OCI-LY3 (cell line): ENCODE measurements around the gene MED29.

Source experiments
- H2AFZ ChIP-seq: fragments of 200-600, 300-600 bp; shearing (Covaris generic); 2 replicates; pipeline ENCODE4 v1.6.0; 2014; ENCODE audit warnings: antibody characterized with exemption, low read depth, low read length
- H3K27ac ChIP-seq: fragments of 200-600, 300-600 bp; sonication (generic); 2 replicates; pipeline ENCODE4 v1.5.1; 2014; ENCODE audit warnings: mild to moderate bottlenecking, low read length, moderate library complexity, mixed read lengths
- H3K27me3 ChIP-seq: fragments of 200-600, 300-600 bp; sonication (generic); 2 replicates; pipeline ENCODE4 v1.6.1; 2014; ENCODE audit warnings: low read depth, low read length, mixed read lengths
- H3K36me3 ChIP-seq: fragments of 200-600, 300-600 bp; sonication (generic); replicated peaks from 2 replicates; pipeline ENCODE3; 2014; ENCODE audit warnings: low read depth, low read length, mixed read lengths
- H3K4me1 ChIP-seq: fragments of 300-600, 200-600 bp; sonication (generic); 2 replicates; pipeline ENCODE4 v1.6.1; 2014; ENCODE audit warnings: low read length, mixed read lengths
- H3K4me2 ChIP-seq: fragments of 200-600, 300-600 bp; sonication (generic); 2 replicates; pipeline ENCODE4 v1.6.1; 2014; ENCODE audit warnings: low read length, mixed read lengths
- H3K4me3 ChIP-seq: fragments of 300-600, 200-600 bp; sonication (generic); 2 replicates; pipeline ENCODE4 v1.5.1; 2014; ENCODE audit warnings: antibody characterized with exemption, mild to moderate bottlenecking, low read length, moderate library complexity
- H3K79me2 ChIP-seq: fragments of 300-600, 200-600 bp; shearing (Covaris generic); 2 replicates; pipeline ENCODE4 v1.6.1; 2014; ENCODE audit warnings: mild to moderate bottlenecking, low read length, mixed read lengths
- H3K9ac ChIP-seq: fragments of 300-600, 200-600 bp; shearing (Covaris generic); 2 replicates; pipeline ENCODE4 v1.6.0; 2014; ENCODE audit warnings: mild to moderate bottlenecking, low read length, moderate library complexity
- H3K9me3 ChIP-seq: fragments of 200-600, 300-600 bp; shearing (Covaris generic); 2 replicates; pipeline ENCODE4 v1.6.1; 2014; ENCODE audit warnings: low read length, mixed read lengths; ENCODE audit not compliant: insufficient read depth
- H4K20me1 ChIP-seq: fragments of 200-600, 300-600 bp; sonication (generic); 2 replicates; pipeline ENCODE4 v1.6.1; 2016; ENCODE audit warnings: low read length, mixed read lengths; ENCODE audit not compliant: insufficient read depth
- EZH2phosphoT487 ChIP-seq: fragments of 200-600 bp; shearing (Covaris generic); IDR thresholded peaks from 2 replicates; pipeline ENCODE4 v1.6.1; 2018; ENCODE audit warnings: antibody characterized with exemption, mixed run types, low read depth
- TF ChIP-seq, protein P1 (sequence below): fragments of 200-600, 300-600 bp; sonication (generic); IDR thresholded peaks from 2 replicates; pipeline ENCODE4 v1.5.1; 2014; ENCODE audit warnings: antibody characterized with exemption, low read length, low read depth

Gene MED29

DNA sequence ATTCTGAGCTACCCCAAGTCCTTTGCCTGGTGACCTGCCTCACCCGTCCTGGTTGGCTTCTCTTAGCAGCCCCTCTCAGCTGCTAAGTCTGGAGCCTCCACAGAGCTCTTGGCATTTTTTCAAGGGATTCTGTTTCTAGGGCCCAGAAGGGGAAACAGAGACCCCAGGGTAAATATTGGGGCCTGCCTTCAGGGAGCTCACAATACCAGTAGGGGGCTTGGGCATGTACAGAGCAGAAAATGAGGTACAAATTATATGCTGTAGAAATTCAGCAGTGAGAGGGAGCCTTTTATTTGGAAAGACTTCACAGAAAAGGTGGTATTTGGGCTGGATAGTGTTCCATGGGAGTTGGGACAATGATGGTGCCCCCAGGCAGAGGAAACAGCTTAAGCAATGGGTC, 45.2 kb upstream of the MED29 start:
- Histone ChIP-seq H2AFZ (no peak overlapping the region), H4K20me1 (peaks cover 27% of the 10 kb centered on the region), H3K4me3 (no peak overlapping the region), H3K9me3 (no peaks in the 10 kb centered on the region), H3K79me2 (peaks cover 47% of the 10 kb centered on the region), H3K4me2 (no peak overlapping the region), H3K9ac (no peak overlapping the region), H3K27ac (no peak overlapping the region), H3K36me3 (peaks cover 31% of the 10 kb centered on the region), H3K4me1 (peaks cover 13% of the 10 kb centered on the region), H3K27me3 (no peaks in the 10 kb centered on the region)
- TF ChIP-seq, protein P1, sequence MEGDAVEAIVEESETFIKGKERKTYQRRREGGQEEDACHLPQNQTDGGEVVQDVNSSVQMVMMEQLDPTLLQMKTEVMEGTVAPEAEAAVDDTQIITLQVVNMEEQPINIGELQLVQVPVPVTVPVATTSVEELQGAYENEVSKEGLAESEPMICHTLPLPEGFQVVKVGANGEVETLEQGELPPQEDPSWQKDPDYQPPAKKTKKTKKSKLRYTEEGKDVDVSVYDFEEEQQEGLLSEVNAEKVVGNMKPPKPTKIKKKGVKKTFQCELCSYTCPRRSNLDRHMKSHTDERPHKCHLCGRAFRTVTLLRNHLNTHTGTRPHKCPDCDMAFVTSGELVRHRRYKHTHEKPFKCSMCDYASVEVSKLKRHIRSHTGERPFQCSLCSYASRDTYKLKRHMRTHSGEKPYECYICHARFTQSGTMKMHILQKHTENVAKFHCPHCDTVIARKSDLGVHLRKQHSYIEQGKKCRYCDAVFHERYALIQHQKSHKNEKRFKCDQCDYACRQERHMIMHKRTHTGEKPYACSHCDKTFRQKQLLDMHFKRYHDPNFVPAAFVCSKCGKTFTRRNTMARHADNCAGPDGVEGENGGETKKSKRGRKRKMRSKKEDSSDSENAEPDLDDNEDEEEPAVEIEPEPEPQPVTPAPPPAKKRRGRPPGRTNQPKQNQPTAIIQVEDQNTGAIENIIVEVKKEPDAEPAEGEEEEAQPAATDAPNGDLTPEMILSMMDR: peak; percentile 24; the same call in 1 of the 2 replicates
- no peak for TF ChIP-seq EZH2phosphoT487

DNA sequence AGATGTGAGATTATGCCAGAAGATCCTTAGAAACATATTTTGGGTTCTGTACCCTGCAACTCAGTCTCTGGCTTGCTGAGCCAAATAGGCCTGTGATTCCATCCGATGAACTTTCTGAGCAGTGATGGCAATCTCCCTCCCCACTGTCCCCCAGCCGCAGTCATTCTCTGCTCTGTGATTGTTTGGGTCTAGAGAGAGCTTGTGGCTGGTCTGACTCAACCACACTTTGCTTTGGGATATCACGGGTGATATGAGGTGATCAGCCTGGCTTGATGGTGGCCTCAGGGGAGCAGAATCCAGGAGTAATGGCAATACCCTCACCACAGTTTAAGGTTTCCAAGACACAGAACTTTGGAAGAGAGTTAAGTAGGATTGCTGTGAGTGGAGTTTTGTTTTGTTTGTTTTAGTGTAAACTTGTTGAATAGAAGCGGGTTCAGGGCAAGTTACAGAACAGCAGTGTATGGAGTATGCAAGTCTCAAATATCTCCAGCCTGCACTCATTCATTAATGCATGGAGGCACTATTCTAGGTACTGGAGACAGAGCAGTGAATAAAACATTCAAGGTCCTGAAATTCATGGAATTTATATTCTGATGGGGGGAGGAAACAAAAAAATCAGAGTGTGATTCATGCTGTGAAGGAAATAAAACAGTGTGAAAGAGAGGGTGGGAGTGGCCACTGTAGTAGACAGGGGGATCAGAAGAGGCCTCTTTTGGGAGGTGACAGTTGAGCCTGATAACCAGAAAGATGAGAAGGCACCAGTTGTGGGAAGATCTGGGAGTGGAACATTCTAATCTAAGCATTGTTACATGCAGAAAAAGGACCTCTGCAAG, 43.6 kb upstream of the MED29 start:
- Histone ChIP-seq H3K4me1 (peaks cover 25% of the 10 kb centered on the region), H3K27ac (no peak overlapping the region), H3K79me2 (peaks cover 54% of the 10 kb centered on the region), H2AFZ (no peak overlapping the region), H3K4me3 (no peak overlapping the region), H3K4me2 (no peak overlapping the region), H3K9me3 (no peaks in the 10 kb centered on the region), H3K36me3 (peaks cover 39% of the 10 kb centered on the region), H4K20me1 (peaks cover 27% of the 10 kb centered on the region), H3K9ac (no peak overlapping the region), H3K27me3 (no peaks in the 10 kb centered on the region)
- TF ChIP-seq, protein P1: no peak
- no peak for TF ChIP-seq EZH2phosphoT487

DNA sequence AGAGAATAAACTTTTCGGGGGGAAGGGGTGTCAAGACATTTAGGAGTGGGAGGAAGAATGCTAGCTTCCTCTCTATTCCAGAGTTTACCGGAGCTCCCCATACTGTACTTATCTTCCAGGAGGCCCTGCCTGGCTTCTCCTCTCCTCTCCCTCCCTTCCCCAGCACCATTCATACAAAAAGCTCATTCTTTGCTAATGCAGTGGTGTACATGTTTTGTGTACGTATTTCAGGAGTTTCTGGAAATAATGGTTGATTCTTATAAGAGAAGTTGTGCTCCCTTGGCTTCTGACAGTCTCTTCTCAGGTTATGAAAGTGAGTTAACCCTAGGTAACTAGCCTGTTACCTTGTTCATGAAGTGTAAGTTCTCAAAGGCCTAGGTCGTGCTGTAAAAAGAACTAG, 41.9 kb upstream of the MED29 start:
- Histone ChIP-seq H3K36me3 (peaks cover 47% of the 10 kb centered on the region), H2AFZ (no peak overlapping the region), H3K4me3 (no peak overlapping the region), H3K27me3 (no peaks in the 10 kb centered on the region), H3K4me2 (no peak overlapping the region), H3K27ac (no peak overlapping the region), H3K79me2 (peaks cover 40% of the 10 kb centered on the region), H3K4me1 (peaks cover 17% of the 10 kb centered on the region), H3K9me3 (no peaks in the 10 kb centered on the region), H3K9ac (no peak overlapping the region), H4K20me1 (peaks cover 17% of the 10 kb centered on the region)
- TF ChIP-seq EZH2phosphoT487: no peak
- TF ChIP-seq, protein P1: no peak

DNA sequence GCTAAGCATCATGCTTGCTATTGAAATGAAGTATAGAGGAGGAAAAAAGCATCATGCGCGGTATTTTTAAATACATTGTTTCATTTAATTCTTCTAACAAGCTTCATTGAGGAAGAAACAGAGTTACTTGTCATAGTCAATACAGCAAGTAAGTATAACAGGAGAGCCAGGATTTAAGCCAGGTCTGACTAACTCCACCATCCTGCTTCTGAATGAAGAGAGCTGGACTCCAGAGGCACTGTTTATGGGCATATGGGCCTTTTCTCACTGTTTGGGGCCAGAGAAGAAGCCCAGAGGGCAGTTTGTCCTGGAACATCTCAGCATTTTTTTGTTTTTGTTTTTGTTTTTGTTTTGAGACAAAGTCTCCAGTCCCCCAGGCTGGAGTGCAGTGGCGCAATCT, 41.0 kb upstream of the MED29 start:
- peaks cover 17% of the 10 kb centered on the region for H3K4me1 ChIP-seq
- H4K20me1 ChIP-seq: peaks cover 16% of the 10 kb centered on the region
- H3K36me3 ChIP-seq: peaks cover 54% of the 10 kb centered on the region

More for the DNA sequence above, 41.0 kb upstream of the MED29 start:
- Histone ChIP-seq H3K9ac (no peak overlapping the region), H3K79me2 (peaks cover 33% of the 10 kb centered on the region), H3K9me3 (no peaks in the 10 kb centered on the region), H3K27me3 (no peaks in the 10 kb centered on the region), H3K4me2 (no peak overlapping the region), H3K4me3 (no peak overlapping the region), H3K27ac (no peak overlapping the region), H2AFZ (no peak overlapping the region)
- no peak for TF ChIP-seq EZH2phosphoT487
- TF ChIP-seq, protein P1: no peak
